ENCODE data around the gene ARID5B.

ARID5B gene

DNA sequence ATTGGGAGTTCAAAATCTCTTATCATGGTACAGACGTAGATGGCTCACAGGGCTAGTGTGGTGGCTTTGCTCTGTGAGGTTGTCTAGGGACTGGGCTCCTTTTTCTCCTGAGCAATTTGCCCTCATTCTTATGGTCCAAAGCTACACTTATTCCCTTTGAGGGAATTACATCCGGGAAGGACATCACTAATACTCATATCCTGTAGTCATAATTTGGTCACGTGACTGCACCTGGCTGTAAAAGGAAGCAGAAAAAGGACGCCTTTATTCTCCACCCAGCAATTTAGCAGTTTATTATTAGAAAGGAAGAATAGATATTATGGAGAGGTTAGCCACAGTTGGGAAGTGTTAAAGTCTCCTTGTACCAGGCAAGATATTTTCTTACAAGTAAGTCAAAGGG lies 28.1 kb downstream of the ARID5B start:
- DNase-seq (ENCODE audit: extremely low spot score, insufficient read length, low read depth): no peak
- FAIRE-seq: no peak

- DNase-seq (ENCODE audit: extremely low spot score, insufficient read length, low read depth) (no peak), FAIRE-seq (no peak)
Measured at GRCh38 chr10:61931620-61932332, 30.3 kb downstream of the ARID5B start.

- DNase-seq (ENCODE audit: extremely low spot score, insufficient read length, low read depth): no peak
- FAIRE-seq: no peak
Measured at GRCh38 chr10:61933859-61934555, 32.5 kb downstream of the ARID5B start.

GRCh38 chr10:61935077-61935476 lies 33.6 kb downstream of the ARID5B start:
- FAIRE-seq: no peak
- DNase-seq (ENCODE audit: extremely low spot score, insufficient read length, low read depth): no peak

GRCh38 chr10:61936770-61937169 lies 35.3 kb downstream of the ARID5B start:
- DNase-seq (ENCODE audit: extremely low spot score, insufficient read length, low read depth): no peak
- FAIRE-seq: no peak

DNA sequence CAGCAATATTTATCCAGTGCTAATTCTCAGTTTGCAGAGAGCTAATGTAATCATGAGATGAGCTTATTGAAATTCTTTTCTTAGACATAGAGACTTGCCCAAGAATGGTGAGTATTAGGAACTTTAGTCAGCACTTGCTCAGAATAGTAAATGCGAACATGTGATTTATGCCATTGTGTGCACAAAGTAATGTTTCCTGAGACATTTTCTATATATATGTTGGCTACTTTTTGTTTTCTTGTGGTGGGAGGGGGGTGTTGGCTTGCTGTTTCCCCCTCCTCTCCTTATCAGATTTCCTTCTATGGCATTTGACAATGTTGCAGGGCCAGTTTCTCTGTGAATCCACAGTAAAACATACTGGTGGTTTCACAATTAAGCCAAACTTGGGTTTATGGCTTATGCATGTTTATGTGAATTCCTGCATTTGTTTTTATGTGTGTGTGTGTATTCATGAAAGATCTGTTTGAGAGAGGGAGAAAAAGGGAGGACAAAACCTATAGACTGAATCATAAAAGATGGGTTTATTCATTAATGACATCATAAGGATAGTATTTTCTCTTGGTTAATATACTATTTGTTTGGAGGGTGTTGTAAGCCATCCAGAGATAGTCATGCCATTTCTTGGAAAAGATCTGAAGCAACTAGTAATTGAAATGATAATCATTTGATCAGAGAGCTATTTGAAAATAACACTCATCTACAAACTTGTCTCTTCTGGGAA lies 36.3 kb downstream of the ARID5B start:
- FAIRE-seq (peak; percentile 47), DNase-seq (ENCODE audit: extremely low spot score, insufficient read length, low read depth) (no peak)

GRCh38 chr10:61939902-61940301 lies 38.4 kb downstream of the ARID5B start:
- DNase-seq (ENCODE audit: extremely low spot score, insufficient read length, low read depth): no peak
- FAIRE-seq: peak; percentile 66

GRCh38 chr10:61941202-61941681 lies 39.7 kb downstream of the ARID5B start:
- peak; percentile 63 for FAIRE-seq
- DNase-seq (ENCODE audit: extremely low spot score, insufficient read length, low read depth): no peak

DNA sequence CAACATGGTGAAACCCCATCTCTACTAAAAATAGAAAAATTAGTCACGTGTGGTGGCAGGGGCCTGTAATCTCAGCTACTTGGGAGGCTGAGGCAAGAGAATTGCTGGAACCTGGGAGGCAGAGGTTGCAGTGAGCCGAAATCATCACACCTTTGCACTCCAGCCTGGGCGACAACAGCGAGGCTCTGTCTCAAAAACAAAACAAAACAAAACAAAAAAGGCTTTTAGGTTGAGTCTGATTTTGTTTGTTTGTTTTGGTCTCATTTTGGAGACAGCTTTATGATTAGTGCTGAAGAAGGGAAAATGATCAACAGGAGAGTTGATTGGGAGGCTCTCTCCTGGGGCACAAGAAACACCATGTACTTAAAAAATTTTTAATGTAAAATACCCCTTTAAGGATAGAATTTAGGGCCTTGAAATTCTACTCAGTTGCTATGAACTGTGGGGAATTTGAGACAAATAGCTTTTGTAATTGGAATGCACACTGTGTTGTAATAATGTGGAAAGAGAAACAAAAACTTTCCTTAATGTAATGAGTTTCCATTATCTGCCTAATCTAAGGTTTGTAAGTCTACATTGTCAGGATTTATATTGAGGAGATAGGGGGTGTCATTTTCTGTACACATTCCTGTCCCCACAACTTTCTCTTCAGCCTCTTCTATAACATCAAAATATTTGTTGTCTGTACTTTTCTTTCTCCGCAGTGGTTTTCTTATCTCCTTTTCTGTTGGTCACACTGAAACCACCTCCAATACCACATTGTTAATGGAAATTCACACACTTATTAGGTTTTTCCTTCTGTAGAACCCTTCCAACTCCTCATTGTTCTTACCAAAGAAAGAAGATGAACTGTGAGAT lies 41.3 kb downstream of the ARID5B start:
- peak; percentile 61 for FAIRE-seq
- DNase-seq (ENCODE audit: extremely low spot score, insufficient read length, low read depth): no peak

GRCh38 chr10:61943674-61944378 lies 42.3 kb downstream of the ARID5B start:
- no peak for DNase-seq (ENCODE audit: extremely low spot score, insufficient read length, low read depth)
- peak; percentile 68 for FAIRE-seq

GRCh38 chr10:61944410-61945147 lies 43.1 kb downstream of the ARID5B start:
- FAIRE-seq (peak; percentile 39), DNase-seq (ENCODE audit: extremely low spot score, insufficient read length, low read depth) (no peak)

GRCh38 chr10:61949687-61950086 lies 48.2 kb downstream of the ARID5B start:
- FAIRE-seq (no peak), DNase-seq (ENCODE audit: extremely low spot score, insufficient read length, low read depth) (no peak)

GRCh38 chr10:61950449-61951143 lies 49.1 kb downstream of the ARID5B start:
- FAIRE-seq: no peak

GRCh38 chr10:61951144-61951483 lies 49.6 kb downstream of the ARID5B start:
- FAIRE-seq: no peak

More at GRCh38 chr10:61950449-61951143, 49.1 kb downstream of the ARID5B start:
- no peak for DNase-seq (ENCODE audit: extremely low spot score, insufficient read length, low read depth)

GRCh38 chr10:61952028-61952674 lies 50.7 kb downstream of the ARID5B start:
- DNase-seq (ENCODE audit: extremely low spot score, insufficient read length, low read depth): no peak
- FAIRE-seq: no peak

More at GRCh38 chr10:61951144-61951483, 49.6 kb downstream of the ARID5B start:
- no peak for DNase-seq (ENCODE audit: extremely low spot score, insufficient read length, low read depth)

- DNase-seq (ENCODE audit: extremely low spot score, insufficient read length, low read depth): no peak
- no peak for FAIRE-seq
Measured at GRCh38 chr10:61953183-61953582, 51.7 kb downstream of the ARID5B start.

DNA sequence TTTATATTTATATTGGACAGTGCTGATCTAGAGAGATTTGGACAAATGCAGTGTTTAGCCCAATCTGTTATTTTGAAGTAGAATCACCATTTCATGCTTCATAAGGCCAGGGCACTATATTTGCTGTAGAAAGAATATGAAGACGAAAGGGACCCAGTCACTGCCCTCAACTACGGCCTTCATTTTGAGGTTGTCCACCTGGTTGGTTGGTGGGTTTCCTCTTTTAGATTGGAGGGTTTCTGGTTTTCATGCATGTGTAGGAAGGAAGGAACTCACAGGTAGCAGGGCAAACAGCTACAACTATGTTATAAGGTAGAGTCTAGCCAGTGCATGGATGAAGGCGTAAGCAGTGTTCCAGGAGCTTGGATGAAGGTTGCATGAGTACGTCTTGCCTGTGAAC lies 56.3 kb downstream of the ARID5B start:
- no peak for DNase-seq (ENCODE audit: extremely low spot score, insufficient read length, low read depth)
- no peak for FAIRE-seq

DNA sequence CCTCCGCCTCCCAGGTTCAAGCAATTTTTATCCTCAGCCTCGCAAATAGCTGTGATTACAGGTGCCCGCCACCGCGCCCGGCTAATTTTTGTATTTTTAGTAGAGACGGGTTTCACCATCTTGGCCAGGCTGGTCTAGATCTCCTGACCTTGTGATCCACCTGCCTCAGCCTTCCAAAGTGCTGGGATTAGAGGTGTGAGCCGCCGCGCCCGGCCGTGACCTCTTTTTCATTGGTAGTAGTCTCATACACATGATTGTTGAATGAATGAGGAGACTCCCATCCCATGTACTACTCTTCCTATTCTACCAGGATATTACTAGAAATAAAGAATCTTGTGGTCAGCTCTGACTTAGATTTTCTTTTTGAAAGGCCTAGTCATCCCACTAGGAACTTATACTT lies 56.8 kb downstream of the ARID5B start:
- FAIRE-seq (no peak), DNase-seq (ENCODE audit: extremely low spot score, insufficient read length, low read depth) (no peak)
